ENCODE data around the gene SMIM17.

DNA sequence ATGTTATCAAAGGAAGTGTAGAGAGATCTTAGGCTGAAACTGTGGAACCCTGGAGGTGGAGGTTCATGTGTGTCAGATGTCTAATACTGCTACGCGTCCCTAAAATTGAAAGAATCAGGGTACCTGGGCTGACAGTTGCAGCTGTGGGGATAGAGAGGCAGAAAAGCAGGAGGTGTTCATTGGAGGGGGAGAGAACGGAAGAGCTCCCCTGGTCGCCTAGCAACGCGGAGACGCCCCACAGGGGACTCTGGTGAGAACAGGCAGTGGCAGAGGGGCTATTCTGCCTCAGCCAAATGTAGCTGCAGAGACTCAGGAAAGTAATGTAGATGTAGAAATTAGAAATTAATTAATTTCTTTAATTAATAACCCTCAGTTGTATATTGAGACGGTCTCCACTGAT lies 38.7 kb downstream of the SMIM17 start:
- TF ChIP-seq, protein P1, sequence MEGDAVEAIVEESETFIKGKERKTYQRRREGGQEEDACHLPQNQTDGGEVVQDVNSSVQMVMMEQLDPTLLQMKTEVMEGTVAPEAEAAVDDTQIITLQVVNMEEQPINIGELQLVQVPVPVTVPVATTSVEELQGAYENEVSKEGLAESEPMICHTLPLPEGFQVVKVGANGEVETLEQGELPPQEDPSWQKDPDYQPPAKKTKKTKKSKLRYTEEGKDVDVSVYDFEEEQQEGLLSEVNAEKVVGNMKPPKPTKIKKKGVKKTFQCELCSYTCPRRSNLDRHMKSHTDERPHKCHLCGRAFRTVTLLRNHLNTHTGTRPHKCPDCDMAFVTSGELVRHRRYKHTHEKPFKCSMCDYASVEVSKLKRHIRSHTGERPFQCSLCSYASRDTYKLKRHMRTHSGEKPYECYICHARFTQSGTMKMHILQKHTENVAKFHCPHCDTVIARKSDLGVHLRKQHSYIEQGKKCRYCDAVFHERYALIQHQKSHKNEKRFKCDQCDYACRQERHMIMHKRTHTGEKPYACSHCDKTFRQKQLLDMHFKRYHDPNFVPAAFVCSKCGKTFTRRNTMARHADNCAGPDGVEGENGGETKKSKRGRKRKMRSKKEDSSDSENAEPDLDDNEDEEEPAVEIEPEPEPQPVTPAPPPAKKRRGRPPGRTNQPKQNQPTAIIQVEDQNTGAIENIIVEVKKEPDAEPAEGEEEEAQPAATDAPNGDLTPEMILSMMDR (IDR thresholded peaks at IDR 0.05 in 2 of 3, conservative IDR thresholded peaks at IDR 0.05 in 1 of 3; ENCODE audit: borderline replicate concordance in 1 of 3, insufficient read depth in 1 of 3, low read depth in 2 of 3, low read length in 2 of 3): no peak
- TF ChIP-seq JUND (IDR thresholded peaks at IDR 0.05) (no peak), POLR2AphosphoS5 (IDR thresholded peaks at IDR 0.05; ENCODE audit: low read depth, low read length) (no peak), POLR2A (IDR thresholded peaks at IDR 0.05; ENCODE audit: borderline replicate concordance, extremely low read depth, insufficient read depth, insufficient read length) (no peak), CEBPB (IDR thresholded peaks at IDR 0.05; ENCODE audit: low read depth) (no peak), EZH2phosphoT487 (IDR thresholded peaks at IDR 0.05; ENCODE audit: borderline replicate concordance) (no peak), YY1 (IDR thresholded peaks at IDR 0.05; ENCODE audit: extremely low read depth, insufficient replicate concordance, low read depth, low read length) (no peak), ZFX (IDR thresholded peaks at IDR 0.05) (no peak)
- TF ChIP-seq, protein P2, sequence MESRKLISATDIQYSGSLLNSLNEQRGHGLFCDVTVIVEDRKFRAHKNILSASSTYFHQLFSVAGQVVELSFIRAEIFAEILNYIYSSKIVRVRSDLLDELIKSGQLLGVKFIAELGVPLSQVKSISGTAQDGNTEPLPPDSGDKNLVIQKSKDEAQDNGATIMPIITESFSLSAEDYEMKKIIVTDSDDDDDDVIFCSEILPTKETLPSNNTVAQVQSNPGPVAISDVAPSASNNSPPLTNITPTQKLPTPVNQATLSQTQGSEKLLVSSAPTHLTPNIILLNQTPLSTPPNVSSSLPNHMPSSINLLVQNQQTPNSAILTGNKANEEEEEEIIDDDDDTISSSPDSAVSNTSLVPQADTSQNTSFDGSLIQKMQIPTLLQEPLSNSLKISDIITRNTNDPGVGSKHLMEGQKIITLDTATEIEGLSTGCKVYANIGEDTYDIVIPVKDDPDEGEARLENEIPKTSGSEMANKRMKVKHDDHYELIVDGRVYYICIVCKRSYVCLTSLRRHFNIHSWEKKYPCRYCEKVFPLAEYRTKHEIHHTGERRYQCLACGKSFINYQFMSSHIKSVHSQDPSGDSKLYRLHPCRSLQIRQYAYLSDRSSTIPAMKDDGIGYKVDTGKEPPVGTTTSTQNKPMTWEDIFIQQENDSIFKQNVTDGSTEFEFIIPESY (IDR thresholded peaks at IDR 0.05; ENCODE audit: extremely low read depth, insufficient replicate concordance, low read length): no peak
- TF ChIP-seq, protein P3, sequence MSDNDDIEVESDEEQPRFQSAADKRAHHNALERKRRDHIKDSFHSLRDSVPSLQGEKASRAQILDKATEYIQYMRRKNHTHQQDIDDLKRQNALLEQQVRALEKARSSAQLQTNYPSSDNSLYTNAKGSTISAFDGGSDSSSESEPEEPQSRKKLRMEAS (IDR thresholded peaks at IDR 0.05): no peak
- TF ChIP-seq, protein P4, sequence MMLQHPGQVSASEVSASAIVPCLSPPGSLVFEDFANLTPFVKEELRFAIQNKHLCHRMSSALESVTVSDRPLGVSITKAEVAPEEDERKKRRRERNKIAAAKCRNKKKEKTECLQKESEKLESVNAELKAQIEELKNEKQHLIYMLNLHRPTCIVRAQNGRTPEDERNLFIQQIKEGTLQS (IDR thresholded peaks at IDR 0.05): no peak

Data from HCT116 (cell line).